Prostate gland (tissue), 2 donors: ENCODE results near the gene AFF1. TPM values are rescaled to one million over a fixed set of nuclear protein-coding genes. Genes with fewer than 3 reads are reported as not detected.
"Not testable (repeated sequence)": the region's sequence is repeated elsewhere in the genome, so short reads cannot be mapped to it uniquely, and the experiment has no call there.

Experiments
- DNase-seq: peaks from one replicate; pipeline ENCODE4 v3.0.0-alpha.2; 2019; ENCODE audit warnings: low spot score
- H3K27ac ChIP-seq, 2 donors: fragments of 200-600 bp; sonication (generic); 2 replicates each; pipeline ENCODE4 v1.5.1; 2017 to 2019
- H3K27me3 ChIP-seq: fragments of 200-600 bp; sonication (generic); replicated peaks from 2 replicates; pipeline ENCODE4 v1.5.1; 2019; ENCODE audit not compliant: insufficient read depth
- H3K36me3 ChIP-seq, 2 donors: fragments of 200-600 bp; sonication (generic); 1 replicate in 1 of 2; 2 replicates in 1 of 2; pipeline versions ENCODE4 v1.5.1 to v1.8.1; 2017 to 2019
- H3K4me1 ChIP-seq: fragments of 200-600 bp; sonication (generic); replicated peaks from 2 replicates; pipeline ENCODE4 v1.5.1; 2019
- H3K4me3 ChIP-seq, 2 donors: fragments of 200-600 bp; sonication (generic); 2 replicates each; pipeline ENCODE4 v1.5.1; 2017 to 2019
- H3K9me3 ChIP-seq: fragments of 200-600 bp; sonication (generic); 2 replicates; pipeline ENCODE4 v1.5.1; 2017
- CTCF ChIP-seq, 4 experiments: fragments of 200-600 bp in 2 of 4; fragments of 450-650 bp in 2 of 4; sonication (generic) in 2 of 4; IDR thresholded peaks; 1 replicate in 3 of 4; 2 replicates in 1 of 4; pipeline ENCODE4 v1.5.1; 2016 to 2019; ENCODE audit warnings: antibody characterized with exemption in 4 of 4, mild to moderate bottlenecking in 2 of 4, moderate library complexity in 2 of 4
- POLR2A ChIP-seq: fragments of 450-650 bp; IDR thresholded peaks from one replicate; pipeline ENCODE4 v1.6.1; 2016; ENCODE audit warnings: antibody characterized with exemption, mild to moderate bottlenecking
- POLR2AphosphoS5 ChIP-seq: sonication (generic); formaldehyde crosslinking; IDR thresholded peaks from one replicate; pipeline ENCODE4 v1.6.1; 2017; ENCODE audit warnings: antibody characterized with exemption
- WGBS: methylation state at CpG from one replicate; pipeline ENCODE4 v1.1.5; 2018; 5-methylcytosine and 5-hydroxymethylcytosine counted together
- intact Hi-C: fragments of 100-400 bp; cut with DNase I; formaldehyde crosslinking; loops from one replicate; pipeline ENCODE4 v1.14.2; 2022
- total RNA-seq, 2 donors: library from RNA; depleted of rRNA; stranded (reverse); fragments of >200 nt; gene quantifications; one replicate each; pipeline ENCODE4 v1.1.0, GENCODE V29; 2016

The AFF1 gene
- total RNA-seq, 2 donors from 2014 or later, result 69.7 to 92.5 TPM

GRCh38 chr4:86976801-86977485 lies 42.1 kb downstream of the AFF1 start:
- H3K36me3 ChIP-seq, result no peaks in the 10 kb centered on the region
- TF ChIP-seq POLR2AphosphoS5 (no peak), CTCF (IDR thresholded peaks at IDR 0.05) (no peak), POLR2A (no peak)
- intact Hi-C loops, result no loop called here
- no peak overlapping the region for H3K27ac ChIP-seq
- no peak overlapping the region for H3K4me3 ChIP-seq
- WGBS, result 90% methylated on average over 4 of the region's 4 CpGs
- DNase-seq, result no peak
- H3K9me3 ChIP-seq, result no peaks in the 10 kb centered on the region
- H3K27me3 ChIP-seq, result no peaks in the 10 kb centered on the region
- H3K4me1 ChIP-seq, result no peaks in the 10 kb centered on the region

- no peaks in the 10 kb centered on the region for H3K4me1 ChIP-seq
- no peaks in the 10 kb centered on the region for H3K27me3 ChIP-seq
- H3K27ac ChIP-seq, result no peak overlapping the region
- TF ChIP-seq CTCF (IDR thresholded peaks at IDR 0.05) (no peak), POLR2A (no peak), POLR2AphosphoS5 (peak; percentile 32)
- DNase-seq, result peak; percentile 10
- intact Hi-C loops, result no loop called here
- no peak overlapping the region for H3K4me3 ChIP-seq
- no peaks in the 10 kb centered on the region for H3K9me3 ChIP-seq
- no peaks in the 10 kb centered on the region for H3K36me3 ChIP-seq
- WGBS, result 26% methylated on average over 5 of the region's 5 CpGs
Observed at GRCh38 chr4:86977621-86978184, 42.9 kb downstream of the AFF1 start.

GRCh38 chr4:86978709-86979108 lies 43.9 kb downstream of the AFF1 start:
- no peak overlapping the region for H3K4me3 ChIP-seq
- H3K27ac ChIP-seq, result no peak overlapping the region
- H3K9me3 ChIP-seq, result no peaks in the 10 kb centered on the region
- H3K27me3 ChIP-seq, result no peaks in the 10 kb centered on the region
- H3K4me1 ChIP-seq, result no peaks in the 10 kb centered on the region
- WGBS, result 45% methylated on average over 2 of the region's 2 CpGs
- DNase-seq, result no peak
- TF ChIP-seq POLR2AphosphoS5 (no peak), POLR2A (no peak), CTCF (IDR thresholded peaks at IDR 0.05) (no peak)
- intact Hi-C loops, result no loop called here
- H3K36me3 ChIP-seq, result no peaks in the 10 kb centered on the region

GRCh38 chr4:86980230-86980629 lies 45.4 kb downstream of the AFF1 start:
- Histone ChIP-seq H3K27ac (no peak overlapping the region), H3K9me3 (no peaks in the 10 kb centered on the region), H3K36me3 (no peaks in the 10 kb centered on the region), H3K4me1 (no peaks in the 10 kb centered on the region), H3K27me3 (no peaks in the 10 kb centered on the region), H3K4me3 (no peak overlapping the region)
- TF ChIP-seq CTCF (IDR thresholded peaks at IDR 0.05) (no peak), POLR2A (no peak), POLR2AphosphoS5 (no peak)
- WGBS, result 98% methylated on average over 2 of the region's 2 CpGs
- DNase-seq, result no peak
- intact Hi-C loops, result no loop called here

- intact Hi-C loops, result no loop called here
- H3K36me3 ChIP-seq, result no peaks in the 10 kb centered on the region
- DNase-seq, result no peak
- 83% methylated on average over 5 of the region's 5 CpGs for WGBS
- H3K4me3 ChIP-seq, result no peak overlapping the region
- H3K27ac ChIP-seq, result no peak overlapping the region
- H3K9me3 ChIP-seq, result no peaks in the 10 kb centered on the region
- H3K4me1 ChIP-seq, result no peaks in the 10 kb centered on the region
- TF ChIP-seq POLR2A (no peak), POLR2AphosphoS5 (no peak), CTCF (IDR thresholded peaks at IDR 0.05) (no peak)
- H3K27me3 ChIP-seq, result no peaks in the 10 kb centered on the region
Observed at GRCh38 chr4:86981789-86982188, 47.0 kb downstream of the AFF1 start.

- DNase-seq, H3K4me1 ChIP-seq, H3K9me3 ChIP-seq, H3K4me3 ChIP-seq, intact Hi-C loops, H3K27me3 ChIP-seq, H3K36me3 ChIP-seq, H3K27ac ChIP-seq: not testable (repeated sequence)
- WGBS, result 96% methylated on average over 5 of the region's 5 CpGs
Observed at GRCh38 chr4:86985852-86986251, 51.0 kb downstream of the AFF1 start.

GRCh38 chr4:86989658-86990057 lies 54.8 kb downstream of the AFF1 start:
- WGBS, result 94% methylated on average over 3 of the region's 3 CpGs

More at GRCh38 chr4:86989658-86990057, 54.8 kb downstream of the AFF1 start:
- H3K4me1 ChIP-seq, H3K36me3 ChIP-seq, intact Hi-C loops, H3K27me3 ChIP-seq, DNase-seq, H3K4me3 ChIP-seq, H3K27ac ChIP-seq, H3K9me3 ChIP-seq: not testable (repeated sequence)
